HG02642 (cell line): ENCODE data around the gene TIAM2.

Experiments
- ATAC-seq: cut with Tn5 transposase; IDR thresholded peaks from one replicate; pipeline ENCODE4 v1.9.1; 2021; ENCODE audit warnings: mild to moderate bottlenecking; ENCODE audit not compliant: unreplicated experiment, poor library complexity

Gene TIAM2

DNA sequence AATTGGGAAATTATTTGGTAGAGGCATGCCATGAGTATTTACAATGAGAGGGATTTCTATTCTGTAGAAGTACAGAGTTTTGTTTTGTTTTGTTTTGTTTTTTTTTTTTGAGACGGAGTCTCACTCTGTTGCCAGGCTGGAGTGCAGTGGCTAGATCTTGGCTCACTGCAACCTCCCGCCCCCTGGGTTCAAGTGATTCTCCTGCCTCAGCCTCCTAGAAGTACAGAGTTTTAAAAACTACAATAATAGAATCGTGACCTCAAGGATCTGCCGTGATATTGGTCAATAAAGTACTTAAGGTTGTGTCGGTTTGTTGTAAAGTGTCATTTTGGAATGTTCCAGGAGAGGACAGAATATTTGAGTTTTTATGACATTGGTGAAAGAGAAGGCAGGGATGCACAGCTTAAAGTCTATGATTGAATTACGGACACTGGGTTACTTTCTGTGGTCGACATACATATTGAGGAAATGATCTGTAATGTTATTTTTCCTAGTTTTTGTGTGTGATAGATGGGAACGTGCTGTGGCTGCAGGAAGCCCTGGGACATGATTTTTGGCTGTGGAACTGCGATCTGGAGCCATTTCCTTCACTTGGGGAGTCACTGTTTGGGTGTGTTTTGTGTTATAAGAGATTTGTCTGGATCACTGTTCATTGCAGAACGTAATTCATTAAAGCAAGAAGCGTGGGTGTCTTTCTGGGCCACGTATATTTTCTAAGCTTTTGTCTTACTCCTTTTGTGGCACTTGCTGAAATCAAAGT is 59.6 kb downstream of the TIAM2 start:
- ATAC-seq = no peak

DNA sequence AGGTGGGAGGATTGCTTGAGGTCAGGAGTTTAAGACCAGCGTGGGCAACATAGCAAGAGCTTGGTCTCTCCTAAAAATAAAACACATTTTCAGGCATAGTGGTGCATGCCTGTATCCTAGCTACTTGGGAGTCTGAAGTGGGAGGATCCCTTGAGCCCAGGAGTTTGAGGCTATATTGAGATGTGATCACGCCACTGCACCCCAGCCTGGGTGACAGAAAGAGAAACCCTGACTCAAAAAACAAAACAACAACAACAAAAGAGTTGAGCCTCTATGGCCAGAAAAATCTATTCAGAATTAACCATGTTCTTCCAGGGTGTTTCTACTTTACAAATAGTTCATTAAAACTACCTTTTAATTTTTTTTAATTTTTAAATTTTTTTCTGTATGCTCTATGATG is 60.6 kb downstream of the TIAM2 start:
- no peak for ATAC-seq

DNA sequence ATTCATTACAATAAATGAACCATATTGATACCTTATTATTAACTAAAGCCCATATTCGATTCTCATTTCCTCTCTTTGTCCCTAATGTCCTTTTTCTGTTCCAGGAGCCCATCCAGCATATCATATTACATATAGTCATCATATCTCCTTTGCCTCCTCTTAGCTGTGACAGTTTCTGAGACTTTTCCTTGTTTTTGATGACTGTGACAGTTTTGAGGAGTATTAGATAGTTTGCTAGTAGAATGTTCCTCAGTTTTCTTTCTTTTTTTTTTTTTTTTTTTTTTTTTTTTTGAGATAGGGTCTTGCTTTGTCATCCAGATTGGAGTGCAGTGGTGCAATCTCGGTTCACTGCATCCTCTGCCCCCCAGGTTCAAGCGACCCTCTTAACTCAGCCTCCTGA is 61.6 kb downstream of the TIAM2 start:
- ATAC-seq = no peak

DNA sequence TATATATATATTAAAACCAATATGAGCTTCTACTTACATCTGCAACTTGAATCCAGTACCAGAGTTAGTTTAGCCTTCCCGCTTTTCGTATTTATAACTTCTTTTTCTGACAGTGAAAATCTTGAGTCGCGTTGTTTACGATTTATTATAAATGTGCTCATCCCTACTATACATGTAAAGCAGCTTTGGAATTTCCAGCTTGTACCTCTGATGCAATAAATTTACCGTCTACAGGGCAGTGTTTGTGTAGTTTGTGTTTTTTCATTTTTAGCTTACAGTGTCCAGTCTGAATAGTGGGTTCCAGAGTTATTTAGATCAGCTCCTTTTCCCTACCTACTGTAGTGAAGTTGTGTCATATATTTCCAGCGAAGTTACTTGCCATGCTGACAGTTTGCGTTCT is 66.3 kb downstream of the TIAM2 start:
- ATAC-seq = no peak

- ATAC-seq = no peak
These were observed 67.8 kb downstream of the TIAM2 start for GRCh38 chr6:155062866-155063341.

DNA sequence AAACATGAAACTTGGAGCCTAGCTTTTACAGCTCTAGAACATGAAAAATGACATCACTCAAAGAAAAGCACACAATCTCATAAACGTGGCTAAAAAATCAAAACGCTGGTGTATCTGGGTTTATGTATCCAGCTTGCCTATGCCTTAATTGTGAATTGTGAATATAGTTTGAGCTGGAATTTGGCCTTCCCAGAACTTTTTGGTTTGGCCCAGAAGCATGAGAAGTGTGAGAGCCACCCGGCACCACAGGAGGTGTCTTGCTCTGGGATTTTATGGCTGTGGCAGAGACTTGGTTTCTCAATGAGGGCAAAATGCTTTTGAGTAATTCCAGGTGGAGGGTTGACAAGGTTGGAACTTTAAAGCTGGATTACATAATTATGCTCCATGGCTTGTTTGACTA is 69.2 kb downstream of the TIAM2 start:
- no peak for ATAC-seq

DNA sequence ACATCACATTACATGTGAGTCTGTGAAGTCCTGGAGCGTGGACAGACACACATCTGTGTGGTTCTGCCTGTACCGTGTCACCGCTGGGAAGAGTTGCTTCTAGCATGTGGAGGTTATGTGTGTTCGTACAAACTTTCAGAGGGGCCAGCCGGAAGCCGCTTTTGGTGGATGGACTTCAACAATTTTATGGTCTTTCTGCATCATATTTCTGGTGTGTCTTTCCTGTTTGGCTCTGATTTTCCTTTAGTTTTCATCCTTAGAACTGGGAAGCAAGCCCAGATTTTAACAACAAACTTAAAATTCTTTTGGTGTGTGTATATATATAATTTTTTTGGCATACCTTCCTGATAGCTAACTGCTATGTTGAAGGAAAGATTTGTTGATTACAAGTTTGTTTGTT is 71.2 kb downstream of the TIAM2 start:
- no peak for ATAC-seq

- no peak for ATAC-seq
These were observed 72.0 kb downstream of the TIAM2 start for GRCh38 chr6:155066921-155067680.

- ATAC-seq = no peak
These were observed 73.0 kb downstream of the TIAM2 start for GRCh38 chr6:155067956-155068615.

GRCh38 chr6:155069543-155069942 is 74.4 kb downstream of the TIAM2 start:
- ATAC-seq = no peak

DNA sequence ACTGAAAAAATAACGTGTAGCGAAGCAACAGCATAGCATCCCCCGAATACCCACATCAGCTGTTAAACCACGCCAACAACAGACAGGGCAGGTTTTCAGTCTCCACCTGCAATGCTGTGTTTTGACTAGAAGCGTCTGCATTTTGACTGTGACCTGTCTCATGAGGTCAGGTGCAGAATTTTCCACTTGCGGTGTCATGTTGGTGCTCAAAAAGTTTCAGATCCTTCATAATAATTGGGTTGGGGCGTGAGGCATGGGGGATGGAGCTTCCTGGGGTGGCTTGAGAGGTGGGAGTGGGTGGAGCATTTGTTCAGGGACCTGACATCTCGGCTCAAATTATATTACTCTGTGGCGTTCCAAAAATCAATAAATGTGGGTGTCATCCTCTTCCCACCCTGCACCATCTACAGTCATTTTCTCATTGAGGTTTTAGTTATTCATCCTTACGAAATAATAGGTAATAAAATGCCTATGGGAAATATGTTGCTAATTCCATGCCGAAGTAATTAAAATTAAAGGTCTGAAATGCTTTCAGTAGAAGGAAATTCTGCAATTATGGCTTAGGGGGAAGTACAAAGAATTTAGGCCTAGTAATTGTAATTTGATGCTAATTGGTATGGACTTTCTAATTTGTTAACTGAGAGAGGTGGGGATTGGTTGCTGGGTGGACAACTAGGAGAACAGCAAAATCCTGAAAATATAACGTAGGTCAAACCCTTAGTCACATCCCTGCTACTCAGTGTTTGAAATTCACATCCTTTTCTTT is 81.0 kb downstream of the TIAM2 start:
- ATAC-seq = no peak

DNA sequence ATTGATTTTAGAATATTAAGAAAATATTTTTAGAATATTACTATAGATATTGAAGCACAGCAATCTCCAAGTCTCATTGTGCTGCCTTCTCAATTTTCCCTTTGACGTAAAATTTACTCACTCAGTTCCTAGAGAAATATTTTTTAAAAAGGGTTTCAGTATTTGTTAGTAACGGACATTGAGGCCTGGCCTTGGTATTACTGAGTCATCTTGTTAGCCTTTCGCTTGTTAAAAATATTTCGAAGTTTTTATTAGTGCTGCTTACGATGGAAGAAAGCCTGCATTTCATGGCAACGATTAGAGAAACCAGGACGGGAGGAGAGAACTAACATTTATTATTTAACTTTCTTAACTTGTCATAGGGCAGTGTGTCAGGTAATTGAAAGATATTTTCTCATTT is 82.2 kb downstream of the TIAM2 start:
- ATAC-seq = no peak

DNA sequence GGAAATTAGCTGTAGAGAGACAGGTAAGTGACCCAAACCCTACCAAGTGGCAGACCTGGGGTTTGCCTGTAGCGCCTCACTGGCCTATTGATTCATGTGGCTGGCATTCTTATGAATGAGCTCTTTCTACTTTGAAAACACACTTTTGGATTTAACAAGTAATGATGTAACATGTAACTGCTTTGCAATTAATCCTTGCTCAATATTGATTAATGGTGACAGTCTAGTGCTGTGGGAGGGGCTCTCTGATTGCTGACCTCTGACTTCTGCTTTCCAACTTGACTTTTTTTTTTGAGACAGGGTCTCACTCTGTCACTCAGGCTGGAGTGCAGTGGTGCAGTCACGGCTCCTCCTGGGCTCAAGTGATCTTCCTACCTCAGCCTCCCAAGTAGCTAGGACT is 82.7 kb downstream of the TIAM2 start:
- ATAC-seq = no peak

- ATAC-seq = no peak
These were observed 83.2 kb downstream of the TIAM2 start for GRCh38 chr6:155078331-155078745.

DNA sequence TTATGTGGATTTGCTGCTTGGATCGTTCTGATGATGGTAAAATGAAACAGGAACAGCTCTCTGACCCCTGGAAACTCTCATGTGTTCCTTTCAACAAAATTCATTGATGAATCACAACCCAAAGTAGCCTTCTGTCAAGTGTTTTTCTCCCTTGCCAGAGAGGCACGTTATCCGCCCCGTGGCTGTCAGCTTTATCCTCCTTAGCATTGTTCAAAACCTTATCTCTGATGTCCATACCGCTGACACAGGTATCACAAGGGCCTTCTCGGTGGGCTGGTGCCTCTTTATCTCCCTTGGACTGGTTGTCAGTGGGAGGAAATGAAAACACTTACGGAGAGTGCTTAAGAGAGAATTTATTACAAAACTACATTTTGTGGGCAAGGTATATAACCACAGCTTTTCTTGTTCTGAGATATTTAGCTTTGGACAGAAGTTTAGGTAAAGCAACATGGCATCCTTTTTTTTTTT is 84.9 kb downstream of the TIAM2 start:
- ATAC-seq = peak; percentile 52

GRCh38 chr6:155080881-155081845 is 86.0 kb downstream of the TIAM2 start:
- no peak for ATAC-seq

DNA sequence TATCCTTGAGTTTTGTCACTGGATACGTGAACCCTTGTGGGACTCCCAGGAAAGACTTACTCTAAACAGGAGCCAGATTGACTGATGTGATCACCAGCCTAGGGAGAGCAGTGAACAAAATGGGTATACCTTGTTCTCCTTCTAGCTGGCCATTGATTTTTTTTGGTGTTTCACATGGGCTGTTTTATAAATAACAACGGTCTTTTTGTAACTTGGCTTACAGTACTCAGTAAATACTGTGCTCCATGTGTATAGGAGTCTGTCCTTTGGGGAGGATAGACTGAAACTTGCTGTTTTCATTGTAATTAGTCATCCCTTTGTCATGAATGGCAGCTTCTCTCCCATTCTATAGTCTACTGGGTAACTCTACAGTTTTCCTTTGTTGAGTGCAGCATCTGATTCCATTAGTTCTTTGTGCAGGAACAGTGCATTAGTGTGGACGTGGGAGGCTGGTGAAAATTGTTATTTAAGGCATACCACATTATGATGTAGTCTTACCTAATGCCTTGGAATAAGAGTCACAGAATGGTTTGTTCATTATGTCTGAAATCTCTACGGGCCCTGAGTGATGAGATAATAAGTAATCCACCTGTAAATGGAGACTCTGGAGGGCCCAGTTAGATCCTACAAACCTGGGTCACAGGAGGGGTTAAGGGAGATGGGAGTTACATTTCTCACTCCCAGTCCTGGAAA is 89.5 kb downstream of the TIAM2 start:
- no peak for ATAC-seq

DNA sequence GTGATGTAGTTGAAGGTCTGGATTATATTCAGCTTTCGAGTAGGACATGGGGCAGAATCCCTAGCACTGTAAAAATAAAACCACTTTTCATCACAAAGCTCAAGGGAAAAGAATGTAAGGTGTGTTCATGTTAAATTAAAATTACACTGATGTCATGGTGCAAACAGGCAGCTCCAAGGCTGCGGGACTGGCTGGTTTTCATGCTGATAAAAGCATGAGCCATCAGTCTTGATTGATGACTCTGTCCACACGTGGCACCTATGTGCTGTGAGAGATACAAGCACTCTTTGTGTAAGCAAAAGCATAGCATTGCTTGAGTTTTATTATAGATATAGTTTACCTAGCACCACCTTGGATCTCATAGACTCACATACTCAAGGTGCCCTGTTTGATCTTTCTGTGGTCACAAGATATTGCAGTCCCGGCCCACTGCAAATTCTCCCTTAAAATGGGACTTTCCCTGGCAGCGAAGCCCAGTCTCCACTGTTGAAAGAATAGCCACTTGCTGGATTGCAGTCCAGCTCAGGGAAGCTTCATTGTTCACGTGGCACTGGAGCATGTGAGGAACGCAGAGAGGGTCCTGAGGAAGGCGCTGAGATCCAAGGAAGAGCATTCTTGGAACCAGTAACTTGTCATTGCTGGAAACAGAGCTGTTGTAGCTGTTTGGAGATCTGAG is 90.6 kb downstream of the TIAM2 start:
- no peak for ATAC-seq
